Activated T-helper 17 cell treated with anti-CD3 and anti-CD28 coated beads, Interleukin-2, amount 50 U/mL, for 72 hours (primary cell): ENCODE data around the gene ANKRD39. TPM values are rescaled to one million over a fixed set of nuclear protein-coding genes. Genes with fewer than 3 reads are reported as not detected.
"Not testable (repeated sequence)": the region's sequence is repeated elsewhere in the genome, so short reads cannot be mapped to it uniquely, and the experiment has no call there.

Source experiments
- ATAC-seq: fragments of 150-1000 bp; cut with Tn5 transposase; replicated peaks from 2 replicates; pipeline ENCODE4 v1.10.0; 2021; ENCODE audit warnings: mild to moderate bottlenecking, moderate library complexity
- H3K27ac Mint-ChIP-seq: one replicate; pipeline ENCODE4 v1.8.0; 2022; ENCODE audit warnings: mixed read lengths
- H3K27me3 Mint-ChIP-seq: one replicate; pipeline ENCODE4 v1.8.0; 2022; ENCODE audit warnings: mixed read lengths
- H3K36me3 Mint-ChIP-seq: one replicate; pipeline ENCODE4 v1.8.0; 2022; ENCODE audit warnings: low read depth, mild to moderate bottlenecking, mixed read lengths
- H3K4me1 Mint-ChIP-seq: one replicate; pipeline ENCODE4 v1.8.0; 2022; ENCODE audit warnings: mixed read lengths
- H3K4me3 Mint-ChIP-seq: one replicate; pipeline ENCODE4 v1.8.0; 2022; ENCODE audit warnings: mild to moderate bottlenecking, mixed read lengths
- H3K9me3 Mint-ChIP-seq: one replicate; pipeline ENCODE4 v1.8.0; 2022; ENCODE audit warnings: mixed read lengths
- total RNA-seq, 2 donors: library from RNA; stranded (reverse); gene quantifications; one replicate each; pipeline ENCODE4 v1.2.3, GENCODE V29; 2022

Gene ANKRD39
- total RNA-seq, 2 donors from 2014 or later, result 25.2 to 52.3 TPM

GRCh38 chr2:96810783-96811192 lies 47.0 kb downstream of the ANKRD39 start:
- peaks cover 15% of the 10 kb centered on the region for H3K4me1 Mint-ChIP-seq
- no peak for ATAC-seq
- no peaks in the 10 kb centered on the region for H3K36me3 Mint-ChIP-seq
- no peak overlapping the region for H3K27ac Mint-ChIP-seq
- H3K9me3 Mint-ChIP-seq, result no peaks in the 10 kb centered on the region
- no peak overlapping the region for H3K4me3 Mint-ChIP-seq
- no peaks in the 10 kb centered on the region for H3K27me3 Mint-ChIP-seq

GRCh38 chr2:96809951-96810782 lies 47.6 kb downstream of the ANKRD39 start:
- ATAC-seq, result no peak
- no peak overlapping the region for H3K4me3 Mint-ChIP-seq
- H3K4me1 Mint-ChIP-seq, result peaks cover 11% of the 10 kb centered on the region
- H3K27ac Mint-ChIP-seq, result no peak overlapping the region
- H3K9me3 Mint-ChIP-seq, result no peaks in the 10 kb centered on the region
- H3K27me3 Mint-ChIP-seq, result no peaks in the 10 kb centered on the region
- H3K36me3 Mint-ChIP-seq, result no peaks in the 10 kb centered on the region

- Mint-ChIP-seq H3K4me3 (no peak overlapping the region), H3K4me1 (peaks cover 8% of the 10 kb centered on the region), H3K9me3 (no peaks in the 10 kb centered on the region), H3K27ac (no peak overlapping the region), H3K27me3 (no peaks in the 10 kb centered on the region), H3K36me3 (no peaks in the 10 kb centered on the region)
- ATAC-seq, result no peak
Observed at GRCh38 chr2:96809216-96809882, 48.5 kb downstream of the ANKRD39 start.

- no peak for ATAC-seq
- Mint-ChIP-seq H3K27me3 (no peaks in the 10 kb centered on the region), H3K9me3 (no peaks in the 10 kb centered on the region), H3K36me3 (no peaks in the 10 kb centered on the region), H3K4me1 (peaks cover 8% of the 10 kb centered on the region), H3K4me3 (no peak overlapping the region), H3K27ac (no peak overlapping the region)
Observed at GRCh38 chr2:96808176-96808837, 49.5 kb downstream of the ANKRD39 start.

GRCh38 chr2:96807127-96807471 lies 50.7 kb downstream of the ANKRD39 start:
- H3K27ac Mint-ChIP-seq, result peak overlapping the region; percentile 86
- H3K4me1 Mint-ChIP-seq, result peaks cover 8% of the 10 kb centered on the region
- H3K36me3 Mint-ChIP-seq, result no peaks in the 10 kb centered on the region
- no peaks in the 10 kb centered on the region for H3K9me3 Mint-ChIP-seq
- peak overlapping the region; percentile 76 for H3K4me3 Mint-ChIP-seq
- H3K27me3 Mint-ChIP-seq, result no peaks in the 10 kb centered on the region
- ATAC-seq, result no peak

GRCh38 chr2:96806468-96807126 lies 51.2 kb downstream of the ANKRD39 start:
- peak overlapping the region; percentile 76 for H3K4me3 Mint-ChIP-seq
- no peaks in the 10 kb centered on the region for H3K36me3 Mint-ChIP-seq
- no peaks in the 10 kb centered on the region for H3K9me3 Mint-ChIP-seq
- peak; percentile 58 for ATAC-seq
- H3K27me3 Mint-ChIP-seq, result no peaks in the 10 kb centered on the region
- peak overlapping the region; percentile 86 for H3K27ac Mint-ChIP-seq
- peaks cover 8% of the 10 kb centered on the region for H3K4me1 Mint-ChIP-seq

- H3K4me1 Mint-ChIP-seq, result not testable (repeated sequence)
- H3K27ac Mint-ChIP-seq, result peak overlapping the region; percentile 86
Observed at GRCh38 chr2:96805946-96806345, 51.9 kb downstream of the ANKRD39 start.

GRCh38 chr2:96804986-96805385 lies 52.8 kb downstream of the ANKRD39 start:
- ATAC-seq, result no peak
- no peaks in the 10 kb centered on the region for H3K36me3 Mint-ChIP-seq
- no peaks in the 10 kb centered on the region for H3K27me3 Mint-ChIP-seq
- no peaks in the 10 kb centered on the region for H3K9me3 Mint-ChIP-seq
- H3K4me1 Mint-ChIP-seq, result peaks cover 8% of the 10 kb centered on the region
- H3K27ac Mint-ChIP-seq, result no peak overlapping the region
- H3K4me3 Mint-ChIP-seq, result no peak overlapping the region

More at GRCh38 chr2:96805946-96806345, 51.9 kb downstream of the ANKRD39 start:
- not testable (repeated sequence) for ATAC-seq, H3K36me3 Mint-ChIP-seq, H3K9me3 Mint-ChIP-seq, H3K27me3 Mint-ChIP-seq
- H3K4me3 Mint-ChIP-seq, result peak overlapping the region; percentile 76

GRCh38 chr2:96802721-96803120 lies 55.1 kb downstream of the ANKRD39 start:
- H3K36me3 Mint-ChIP-seq, result peaks cover 5% of the 10 kb centered on the region
- H3K27ac Mint-ChIP-seq, result no peak overlapping the region
- no peaks in the 10 kb centered on the region for H3K27me3 Mint-ChIP-seq
- ATAC-seq, result no peak
- peaks cover 8% of the 10 kb centered on the region for H3K4me1 Mint-ChIP-seq
- no peak overlapping the region for H3K4me3 Mint-ChIP-seq
- H3K9me3 Mint-ChIP-seq, result no peaks in the 10 kb centered on the region

- Mint-ChIP-seq H3K36me3 (peaks cover 5% of the 10 kb centered on the region), H3K27me3 (no peaks in the 10 kb centered on the region), H3K4me1 (peaks cover 8% of the 10 kb centered on the region), H3K27ac (no peak overlapping the region), H3K4me3 (no peak overlapping the region), H3K9me3 (no peaks in the 10 kb centered on the region)
- ATAC-seq, result peak; percentile 88
Observed at GRCh38 chr2:96801786-96802595, 55.8 kb downstream of the ANKRD39 start.

GRCh38 chr2:96801005-96801785 lies 56.6 kb downstream of the ANKRD39 start:
- Mint-ChIP-seq H3K4me3 (no peak overlapping the region), H3K27me3 (no peaks in the 10 kb centered on the region), H3K4me1 (peaks cover 1% of the 10 kb centered on the region), H3K36me3 (peaks cover 5% of the 10 kb centered on the region), H3K9me3 (no peaks in the 10 kb centered on the region), H3K27ac (no peak overlapping the region)
- peak; percentile 84 for ATAC-seq

GRCh38 chr2:96800061-96801004 lies 57.5 kb downstream of the ANKRD39 start:
- no peaks in the 10 kb centered on the region for H3K27me3 Mint-ChIP-seq
- H3K36me3 Mint-ChIP-seq, result peaks cover 5% of the 10 kb centered on the region
- H3K4me3 Mint-ChIP-seq, result no peak overlapping the region
- H3K9me3 Mint-ChIP-seq, result no peaks in the 10 kb centered on the region
- no peaks in the 10 kb centered on the region for H3K4me1 Mint-ChIP-seq
- H3K27ac Mint-ChIP-seq, result no peak overlapping the region
- peak; percentile 18 for ATAC-seq
